Measurements from ENCODE around the gene NPBWR2.

GRCh38 chr20:64065974-64066343 lies 41.4 kb downstream of the NPBWR2 start:
- no peak for TF ChIP-seq CTCF (IDR thresholded peaks at IDR 0.05)
- TF ChIP-seq POLR2A (IDR thresholded peaks at IDR 0.05) = no peak
- TF ChIP-seq EP300 (IDR thresholded peaks at IDR 0.05) = no peak
